K562 (cell line): ENCODE data around the gene PDZK1IP1. TPM values are rescaled to one million over a fixed set of nuclear protein-coding genes. Genes with fewer than 3 reads are reported as not detected.
A peak's percentile ranks its signal among the peaks of the same experiment; 100 is the strongest.

ENCODE experiments used
- CLOCK ChIP-seq: fragments of 250-450 bp; sonication (Bioruptor Pico); IDR thresholded peaks from 2 replicates; pipeline ENCODE4 v1.4.0; 2020; ENCODE audit warnings: mild to moderate bottlenecking, moderate library complexity, borderline replicate concordance
- CUX1 ChIP-seq: fragments of 200-800 bp; sonication (Bioruptor generic); IDR thresholded peaks from 2 replicates; pipeline ENCODE4 v1.6.1; 2016; ENCODE audit warnings: missing genetic modification characterization, missing compliant biosample characterization
- HDGF ChIP-seq: fragments of 450-650 bp; IDR thresholded peaks from 2 replicates; pipeline ENCODE4 v1.6.1; 2016
- HOMEZ ChIP-seq: fragments of 250-450 bp; sonication (Bioruptor Pico); IDR thresholded peaks from 2 replicates; pipeline ENCODE4 v1.4.0; 2020; ENCODE audit warnings: mild to moderate bottlenecking, moderate library complexity
- KDM5B ChIP-seq: fragments of 200-600 bp; sonication (generic); IDR thresholded peaks from 2 replicates; pipeline ENCODE4 v1.6.1; 2012; ENCODE audit warnings: low read depth, mild to moderate bottlenecking, moderate library complexity, low read length, control low read depth, inconsistent platforms; ENCODE audit not compliant: insufficient replicate concordance
- KLF13 ChIP-seq: fragments of 450-650 bp; IDR thresholded peaks from 2 replicates; pipeline ENCODE4 v1.6.1; 2016; ENCODE audit warnings: missing genetic modification characterization, low read depth, mild to moderate bottlenecking, missing compliant biosample characterization, moderate library complexity, borderline replicate concordance
- MAFF ChIP-seq: IDR thresholded peaks from 2 replicates; pipeline ENCODE4 v1.6.1; 2012; ENCODE audit warnings: low read length, improper control_type of control experiment
- PPARD ChIP-seq: fragments of 250-450 bp; sonication (Bioruptor Pico); IDR thresholded peaks from 2 replicates; pipeline ENCODE4 v1.8.0; 2022; ENCODE audit warnings: inconsistent platforms, mild to moderate bottlenecking, moderate library complexity
- RAD21 ChIP-seq, 2 experiments: fragments of 250-450 bp in 1 of 2; fragments of 450-650 bp in 1 of 2; sonication (Bioruptor Pico) in 1 of 2; formaldehyde crosslinking in 1 of 2; IDR thresholded peaks in 1 of 2; conservative IDR thresholded peaks in 1 of 2; 2 replicates each; pipeline versions ENCODE4 v1.4.0 to v1.8.0; 2020 to 2022; ENCODE audit warnings: mild to moderate bottlenecking in 2 of 2, moderate library complexity in 1 of 2
- RAD51 ChIP-seq: fragments of 450-650 bp; IDR thresholded peaks from 2 replicates; pipeline ENCODE4 v1.7.1; 2016; ENCODE audit warnings: low read depth, mild to moderate bottlenecking, borderline replicate concordance
- SRSF9 ChIP-seq: fragments of 200-400 bp; formaldehyde crosslinking; IDR thresholded peaks from 2 replicates; pipeline ENCODE4 v1.6.1; 2017; ENCODE audit warnings: low read depth, low read length, borderline replicate concordance
- ZBTB1 ChIP-seq: sonication (generic); formaldehyde crosslinking; IDR thresholded peaks from 2 replicates; pipeline ENCODE4 v1.8.1; 2023; ENCODE audit warnings: missing genetic modification reagents, low read depth, mild to moderate bottlenecking, borderline replicate concordance
- ZNF449 ChIP-seq: fragments of 250-450 bp; sonication (Bioruptor Pico); IDR thresholded peaks from 2 replicates; pipeline ENCODE4 v1.8.0; 2022; ENCODE audit warnings: moderate library complexity, mild to moderate bottlenecking, inconsistent platforms
- ZNF785 ChIP-seq: fragments of 250-450 bp; sonication (Bioruptor Pico); IDR thresholded peaks from 2 replicates; pipeline ENCODE4 v1.4.0; 2020; ENCODE audit warnings: mild to moderate bottlenecking
- polyA plus RNA-seq, 8 experiments: library from polyadenylated mRNA; depleted of rRNA in 4 of 8; stranded (reverse) in 5 of 8; unstranded in 3 of 8; fragments of >200 nt; fragmentation: Nextera tagmentation in 2 of 8; fragmentation: Illumina TruSeq in 1 of 8; extraction: Ambion mirVana in 2 of 8; extraction: Trizol in 1 of 8; gene quantifications; 2 replicates each; pipeline versions ENCODE4 v1.2.1 to v1.2.3, GENCODE V29; 2011 to 2014; ENCODE audit warnings: inconsistent platforms in 1 of 8, missing spikeins in 1 of 8
- total RNA-seq, 7 experiments: library from RNA; depleted of rRNA in 6 of 7; stranded (reverse); fragments of >200 nt in 6 of 7; fragmentation: Illumina TruSeq in 2 of 7; extraction: Trizol in 2 of 7; gene quantifications; 2 replicates each; pipeline versions ENCODE4 v1.2.1 to v1.2.3, GENCODE V29; 2011 to 2021; ENCODE audit warnings: low replicate concordance in 1 of 7

Gene PDZK1IP1
- total and polyA plus RNA-seq, 9 of the 15 experiments (the other 6 are each of a cell fraction or from before 2014, with no cell fraction given): 0.17 to 0.68 (median 0.53) TPM; not detected in 2

- TF ChIP-seq HOMEZ (CRISPR knock-in tag) (peak; percentile 88; the same call in 1 of the 2 replicates), HDGF (peak; percentile 66; the same call in 1 of the 2 replicates), MAFF (no peak; the same call in 1 of the 2 replicates), ZBTB1 (no peak), KDM5B (no peak), SRSF9 (no peak), RAD21 (CRISPR knock-in tag; conservative IDR thresholded peaks at IDR 0.05 in 1 of 2, IDR thresholded peaks at IDR 0.05 in 1 of 2) (peak; percentile 14 to 28; a peak in 2 of 4 replicates), CUX1 (CRISPR knock-in tag) (peak; percentile 99), KLF13 (peak; percentile 85; the same call in 1 of the 2 replicates), CLOCK (peak; percentile 96), RAD51 (peak; percentile 69; the same call in 1 of the 2 replicates), PPARD (CRISPR knock-in tag) (no peak), ZNF449 (peak; percentile 98), ZNF785 (CRISPR knock-in tag) (peak; percentile 64; the same call in 1 of the 2 replicates)
Observed at GRCh38 chr1:47181095-47181954, 8.5 kb downstream of the PDZK1IP1 start (continued).
